Activated CD8-positive, alpha-beta memory T cell treated with anti-CD3 and anti-CD28 coated beads, Interleukin-2, amount 50 U/mL, for 48 hours (primary cell): ENCODE measurements around the gene MIEN1.
"Not testable (repeated sequence)": the region's sequence is repeated elsewhere in the genome, so short reads cannot be mapped to it uniquely, and the experiment has no call there.

Experiments
- DNase-seq: peaks from one replicate; pipeline ENCODE4 v3.0.0-alpha.2; 2020

The MIEN1 gene

DNA sequence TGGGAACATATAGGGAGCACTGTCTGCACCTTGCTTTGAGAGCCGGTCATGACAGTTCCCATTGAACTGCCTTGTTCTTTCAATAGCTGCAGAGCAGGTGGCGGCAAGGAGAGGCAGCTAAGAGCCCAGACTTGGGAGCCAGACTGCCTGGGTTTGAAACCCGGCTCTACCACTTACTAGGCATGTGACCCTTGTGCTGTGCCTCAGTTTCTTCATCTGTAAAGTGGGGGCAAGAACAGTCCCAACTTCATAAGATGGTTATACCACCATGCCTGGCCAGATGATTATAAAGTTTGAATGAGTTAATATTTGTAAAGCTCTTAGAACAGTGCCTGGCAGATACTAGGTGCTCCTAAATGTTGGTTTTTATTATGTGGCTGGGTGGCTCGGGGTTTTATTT is 16.1 kb downstream of the MIEN1 start:
- no peak for DNase-seq

DNA sequence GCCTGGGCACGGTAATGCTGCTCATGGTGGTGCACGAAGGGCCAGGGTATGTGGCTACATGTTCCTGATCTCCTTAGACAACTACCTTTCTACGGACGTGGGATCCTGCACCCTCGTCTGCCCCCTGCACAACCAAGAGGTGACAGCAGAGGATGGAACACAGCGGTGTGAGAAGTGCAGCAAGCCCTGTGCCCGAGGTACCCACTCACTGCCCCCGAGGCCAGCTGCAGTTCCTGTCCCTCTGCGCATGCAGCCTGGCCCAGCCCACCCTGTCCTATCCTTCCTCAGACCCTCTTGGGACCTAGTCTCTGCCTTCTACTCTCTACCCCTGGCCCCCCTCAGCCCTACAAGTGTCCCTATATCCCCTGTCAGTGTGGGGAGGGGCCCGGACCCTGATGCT is 18.5 kb downstream of the MIEN1 start:
- no peak for DNase-seq

DNA sequence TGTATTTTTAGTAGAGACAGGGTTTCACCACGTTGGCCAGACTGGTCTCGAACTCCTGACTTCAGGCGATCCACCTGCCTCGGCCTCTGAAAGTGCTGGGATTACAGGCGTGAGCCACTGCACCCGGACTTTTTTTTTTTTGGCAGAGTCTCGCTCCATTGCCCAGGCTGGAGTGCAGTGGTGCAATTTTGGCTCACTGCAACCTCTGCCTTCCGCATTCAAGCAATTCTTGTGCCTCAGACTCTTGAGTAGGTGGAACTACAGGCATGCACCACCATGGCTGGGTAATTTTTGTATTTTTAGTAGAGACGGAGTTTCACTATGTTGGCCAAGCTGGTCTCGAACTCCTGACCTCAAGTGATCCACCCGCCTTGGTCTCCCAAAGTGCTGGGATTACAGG is 19.3 kb downstream of the MIEN1 start:
- DNase-seq, result not testable (repeated sequence)

DNA sequence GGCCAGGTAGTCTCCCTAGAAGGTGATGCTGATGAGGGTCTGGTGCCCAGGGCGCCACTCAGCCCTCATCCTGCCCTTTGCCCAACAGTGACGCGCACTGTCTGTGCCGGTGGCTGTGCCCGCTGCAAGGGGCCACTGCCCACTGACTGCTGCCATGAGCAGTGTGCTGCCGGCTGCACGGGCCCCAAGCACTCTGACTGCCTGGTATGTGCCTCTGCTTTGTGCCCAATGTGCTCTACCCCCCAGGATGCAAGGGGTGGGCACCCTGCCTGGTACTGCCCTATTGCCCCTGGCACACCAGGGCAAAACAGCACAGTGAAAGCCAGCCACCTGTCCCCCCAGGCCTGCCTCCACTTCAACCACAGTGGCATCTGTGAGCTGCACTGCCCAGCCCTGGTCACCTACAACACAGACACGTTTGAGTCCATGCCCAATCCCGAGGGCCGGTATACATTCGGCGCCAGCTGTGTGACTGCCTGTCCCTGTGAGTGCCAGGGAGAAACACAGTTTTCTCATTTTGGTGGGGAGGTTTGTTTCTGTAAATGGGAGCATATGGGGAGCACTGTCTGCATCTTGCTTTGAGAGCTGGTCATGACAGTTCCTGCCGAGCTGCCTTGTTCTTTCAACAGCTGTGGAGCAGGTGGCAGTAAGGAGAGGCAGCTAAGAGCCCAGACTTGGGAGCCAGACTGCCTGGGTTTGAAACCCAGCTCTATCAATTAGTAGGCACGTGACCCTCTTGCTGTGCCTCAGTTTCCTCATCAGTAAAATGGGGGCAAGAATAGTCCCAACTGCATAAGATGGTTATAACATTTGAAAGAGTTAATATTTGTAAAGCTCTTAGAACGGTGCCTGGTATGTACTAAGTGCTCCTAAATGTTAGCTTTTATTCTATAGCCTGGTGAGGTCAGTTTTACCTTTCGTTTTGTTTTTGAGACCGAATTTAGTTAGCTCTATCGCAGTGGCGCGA is 20.1 kb downstream of the MIEN1 start:
- no peak for DNase-seq

DNA sequence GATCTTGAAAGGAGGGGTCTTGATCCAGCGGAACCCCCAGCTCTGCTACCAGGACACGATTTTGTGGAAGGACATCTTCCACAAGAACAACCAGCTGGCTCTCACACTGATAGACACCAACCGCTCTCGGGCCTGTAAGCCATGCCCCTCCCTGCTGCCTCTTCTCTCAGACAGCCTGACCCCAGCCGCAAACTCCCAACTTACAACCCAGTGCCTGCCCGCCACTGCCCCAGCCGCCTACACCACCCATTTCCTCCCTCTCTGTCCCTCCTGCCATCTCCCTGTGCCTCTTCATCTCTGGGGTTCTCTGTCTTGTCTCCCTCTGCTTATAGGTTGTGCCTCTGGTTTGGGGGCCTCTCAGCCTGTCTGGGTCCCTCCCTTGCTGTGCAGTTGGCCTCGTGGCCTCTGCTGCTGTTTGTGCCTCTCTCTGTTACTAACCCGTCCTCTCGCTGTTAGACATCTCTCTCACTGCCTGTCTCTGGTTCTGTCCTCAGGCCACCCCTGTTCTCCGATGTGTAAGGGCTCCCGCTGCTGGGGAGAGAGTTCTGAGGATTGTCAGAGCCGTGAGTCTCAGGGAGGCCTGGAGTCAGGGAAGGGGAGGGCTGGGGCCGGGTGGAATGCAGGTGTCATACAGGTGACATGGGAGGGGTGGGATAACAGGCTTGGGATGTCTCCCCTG is 20.9 kb downstream of the MIEN1 start:
- no peak for DNase-seq

DNA sequence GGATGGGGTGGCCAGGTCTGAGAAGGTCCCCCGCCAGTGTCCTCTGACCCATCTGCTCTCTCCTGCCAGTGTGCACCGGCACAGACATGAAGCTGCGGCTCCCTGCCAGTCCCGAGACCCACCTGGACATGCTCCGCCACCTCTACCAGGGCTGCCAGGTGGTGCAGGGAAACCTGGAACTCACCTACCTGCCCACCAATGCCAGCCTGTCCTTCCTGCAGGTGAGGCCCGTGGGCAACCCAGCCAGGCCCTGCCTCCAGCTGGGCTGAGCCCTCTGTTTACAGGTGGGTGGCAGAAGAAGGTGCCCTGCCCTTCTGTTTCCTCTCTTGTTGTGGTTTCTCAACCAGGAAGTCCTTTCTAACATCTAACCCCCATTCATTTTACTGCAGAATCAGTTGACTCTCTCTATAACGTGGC is 23.4 kb downstream of the MIEN1 start:
- DNase-seq, result no peak

DNA sequence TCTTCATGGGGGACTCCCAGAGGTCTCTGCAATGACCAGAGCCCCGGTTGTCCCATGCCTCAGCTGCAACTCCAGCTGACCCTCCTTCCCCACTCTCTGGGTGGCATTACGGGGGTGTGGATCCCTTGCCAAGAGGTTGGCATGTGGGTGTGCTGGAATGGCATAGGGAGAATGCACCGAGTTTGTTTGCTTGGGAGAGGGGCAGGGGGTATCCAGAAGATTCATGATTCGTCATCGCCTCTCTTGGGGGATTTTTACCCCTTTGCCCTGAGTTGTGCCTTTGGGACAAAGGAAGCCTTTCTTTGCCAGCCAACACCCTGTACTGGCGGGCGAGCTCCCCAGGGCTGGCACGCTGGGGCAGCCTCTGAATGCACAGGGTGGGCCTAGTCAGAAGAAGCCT is 23.9 kb downstream of the MIEN1 start:
- DNase-seq, result no peak

DNA sequence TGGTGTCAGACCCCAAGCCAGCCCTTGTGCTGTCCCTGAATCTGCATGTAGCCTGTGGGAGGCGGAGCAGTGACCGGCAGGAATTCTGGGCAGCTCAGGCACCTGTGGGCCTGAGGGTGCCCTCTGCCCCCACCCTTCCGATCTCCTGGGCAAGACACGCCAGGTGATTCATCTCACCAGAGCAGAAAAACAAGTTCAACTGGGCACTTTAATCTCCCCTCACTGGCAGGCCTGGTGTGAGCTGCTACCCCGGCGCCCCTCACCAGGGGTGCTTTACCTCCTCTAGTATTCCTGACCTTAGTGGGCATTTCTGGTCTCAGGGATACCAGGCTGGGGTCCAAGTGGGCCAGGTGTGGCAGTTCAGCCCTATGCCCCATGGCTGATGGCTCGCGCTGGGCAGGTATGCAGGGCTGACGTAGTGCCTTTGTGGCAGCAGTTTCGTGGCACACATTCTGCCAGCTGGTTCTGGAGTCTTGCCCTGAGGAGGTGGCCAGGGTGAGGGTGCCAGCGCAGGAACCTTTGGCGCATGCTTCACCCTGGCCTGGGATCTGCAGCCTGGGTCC is 24.5 kb downstream of the MIEN1 start:
- no peak for DNase-seq

DNA sequence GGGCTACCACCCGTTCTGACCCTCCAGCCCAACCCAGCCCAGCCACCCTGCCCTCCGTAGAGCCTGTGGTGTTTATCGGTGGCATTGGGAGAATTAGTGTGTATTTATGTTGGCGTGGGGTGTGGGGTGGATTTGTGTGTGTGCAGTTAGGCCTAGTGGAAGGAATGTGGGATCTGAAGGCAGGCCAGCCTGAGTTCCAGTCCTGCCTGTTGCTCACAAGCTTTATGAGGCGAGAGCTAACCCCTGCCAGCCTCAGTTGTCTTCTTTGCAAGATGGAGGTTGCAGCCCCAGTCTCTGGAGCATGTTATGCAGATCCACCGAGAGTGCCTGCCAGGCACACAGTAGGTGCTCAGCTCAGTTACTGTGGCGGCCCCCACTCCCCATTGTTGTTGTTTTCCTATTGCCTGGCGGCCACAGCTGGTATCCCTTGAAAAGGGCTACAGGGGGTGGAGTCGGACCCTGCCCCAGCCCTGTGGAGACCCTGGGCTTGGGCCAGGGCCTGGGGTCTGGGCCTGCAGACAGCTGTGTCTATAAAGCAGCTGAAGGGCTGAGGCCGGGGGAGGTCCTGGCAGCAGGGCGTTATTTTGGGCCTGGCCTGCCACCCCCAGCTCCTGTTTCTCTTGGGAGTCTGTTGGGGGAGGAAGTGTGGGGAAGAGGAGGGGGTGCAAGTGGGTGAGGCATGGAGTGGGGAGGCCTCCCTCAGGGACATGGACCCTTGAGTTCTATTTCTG is 25.3 kb downstream of the MIEN1 start:
- DNase-seq, result no peak

DNA sequence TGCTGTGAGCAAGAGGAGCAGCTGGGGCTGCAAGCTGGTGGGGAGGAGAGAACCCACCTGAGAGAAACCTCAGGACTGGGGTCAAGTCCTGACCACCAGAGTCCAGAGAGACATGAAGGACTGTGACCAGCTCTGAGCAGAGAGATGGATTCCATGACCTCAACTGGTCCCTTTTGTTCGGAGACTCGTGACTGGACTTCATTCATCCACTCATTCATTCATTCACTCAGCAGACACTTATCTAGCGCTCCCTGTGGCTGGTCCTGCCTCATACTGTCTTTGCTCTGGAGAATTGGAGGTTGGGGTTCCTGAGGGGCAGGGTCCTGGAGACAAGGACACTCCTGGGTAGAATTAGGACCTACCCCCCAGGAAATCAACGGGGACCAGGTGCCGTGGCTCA is 26.4 kb downstream of the MIEN1 start:
- no peak for DNase-seq

DNA sequence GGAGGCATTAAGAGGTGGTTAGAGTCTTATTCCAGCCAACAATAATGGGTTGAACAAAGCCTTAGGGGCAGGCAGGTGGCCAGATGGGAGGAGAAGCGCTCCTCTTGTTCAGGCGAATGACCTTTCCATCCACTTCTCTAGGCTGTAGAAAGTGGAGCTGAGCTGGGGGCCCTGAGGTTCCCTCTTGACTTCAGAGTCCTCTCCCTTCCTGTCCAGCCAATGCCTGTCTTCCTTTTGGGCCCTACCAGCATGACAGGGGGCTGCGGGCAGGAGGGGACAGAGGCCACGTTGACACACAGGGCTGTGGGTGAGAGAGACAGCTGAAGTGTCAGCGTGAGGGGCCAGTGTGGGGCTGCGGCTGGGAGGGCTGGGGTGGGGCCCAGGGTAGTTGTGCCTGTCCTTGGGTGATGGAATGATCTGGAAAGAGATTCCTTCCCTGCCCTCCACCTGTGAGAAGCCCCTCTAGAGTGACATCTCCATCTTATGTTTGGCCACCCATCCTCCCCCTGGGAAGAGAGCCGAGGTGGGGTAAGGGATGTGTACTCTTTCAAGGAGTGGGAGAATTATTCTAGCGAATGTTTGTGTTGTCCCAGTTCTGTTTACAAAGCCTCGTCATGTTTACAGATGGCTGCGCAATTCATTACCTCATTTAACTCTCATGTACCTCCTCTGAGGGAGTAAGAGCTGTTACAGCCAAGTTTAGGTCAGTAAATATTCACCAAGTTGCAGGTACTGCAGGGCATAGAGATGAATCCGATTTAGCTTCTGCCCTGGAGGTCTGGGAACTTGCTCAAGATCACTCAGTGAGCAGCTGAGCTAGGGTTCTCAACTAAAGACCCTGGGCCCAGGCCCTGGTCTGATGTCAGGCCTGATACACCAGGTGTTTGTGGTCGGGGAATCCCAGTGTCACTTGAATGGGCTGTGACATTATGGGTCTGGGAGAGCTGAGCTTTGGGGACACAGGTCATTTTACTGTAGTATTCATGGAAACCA is 27.1 kb downstream of the MIEN1 start:
- no peak for DNase-seq

DNA sequence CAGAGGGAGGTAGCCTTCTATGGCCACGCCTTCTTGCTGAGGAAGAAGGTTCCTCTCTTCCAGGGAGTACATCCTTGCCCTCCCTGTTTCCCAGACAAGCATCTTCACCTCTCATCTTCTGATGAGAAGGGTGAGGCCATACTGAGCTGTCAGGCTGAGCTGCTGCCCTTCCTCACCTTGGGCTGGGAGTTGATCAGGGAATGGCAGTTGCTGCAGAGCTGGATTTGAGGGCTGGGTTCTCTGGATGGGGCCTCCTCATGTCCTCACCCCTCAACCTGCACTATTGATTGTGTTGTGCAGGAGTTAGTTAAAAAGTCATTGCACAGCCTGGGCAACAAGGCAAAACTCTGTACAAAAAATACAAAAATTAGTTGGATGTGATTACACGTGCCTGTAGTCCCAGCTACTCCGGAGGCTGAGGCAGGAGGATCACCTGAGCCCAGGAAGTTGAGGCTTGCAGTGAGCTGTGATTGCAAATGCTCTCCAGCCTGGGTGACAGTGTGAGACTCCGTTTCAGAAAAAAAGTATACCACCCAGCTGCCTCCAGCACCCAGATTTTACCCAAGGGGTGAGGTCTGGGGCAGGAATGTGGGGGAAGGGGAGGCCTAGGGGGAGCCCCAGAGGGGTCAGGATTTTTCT is 28.4 kb downstream of the MIEN1 start:
- DNase-seq, result no peak

DNA sequence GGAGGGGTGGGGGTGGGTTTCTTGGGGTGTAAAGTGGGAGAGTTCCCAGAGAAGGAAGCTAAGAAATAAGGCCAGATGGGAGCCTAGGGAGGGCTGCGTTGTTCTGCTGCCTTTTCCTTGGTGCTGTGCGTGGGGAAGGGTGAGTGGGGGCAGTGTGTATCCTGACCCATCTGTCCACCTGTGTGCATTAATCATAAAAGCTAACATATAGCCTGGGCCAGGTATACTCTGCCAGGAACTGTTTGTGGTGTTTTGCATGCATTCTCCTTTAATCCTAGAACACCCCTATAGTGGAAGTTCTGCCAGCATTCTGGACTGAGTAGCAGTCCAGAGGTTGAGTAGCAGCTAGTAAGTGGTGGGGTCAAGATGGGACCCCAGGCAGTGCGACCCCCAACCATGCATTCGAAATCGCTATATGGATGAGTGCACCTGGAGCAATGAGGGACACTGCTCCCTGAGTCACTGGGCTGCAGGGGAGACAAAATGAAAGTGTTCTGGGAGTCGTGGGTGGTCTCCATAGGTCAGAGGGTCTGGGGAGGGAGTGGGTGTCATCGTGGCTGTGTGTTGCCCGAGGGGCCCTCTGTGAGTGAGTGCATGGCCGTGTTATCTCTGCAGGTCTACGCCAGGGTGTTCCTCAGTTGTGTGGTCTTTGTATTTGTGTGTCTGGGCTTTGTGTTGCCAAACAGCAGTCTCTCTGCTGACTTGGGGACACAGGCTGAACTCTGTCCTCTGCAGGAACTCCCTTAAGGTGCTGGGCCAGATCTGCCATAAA is 29.1 kb downstream of the MIEN1 start:
- DNase-seq, result no peak

DNA sequence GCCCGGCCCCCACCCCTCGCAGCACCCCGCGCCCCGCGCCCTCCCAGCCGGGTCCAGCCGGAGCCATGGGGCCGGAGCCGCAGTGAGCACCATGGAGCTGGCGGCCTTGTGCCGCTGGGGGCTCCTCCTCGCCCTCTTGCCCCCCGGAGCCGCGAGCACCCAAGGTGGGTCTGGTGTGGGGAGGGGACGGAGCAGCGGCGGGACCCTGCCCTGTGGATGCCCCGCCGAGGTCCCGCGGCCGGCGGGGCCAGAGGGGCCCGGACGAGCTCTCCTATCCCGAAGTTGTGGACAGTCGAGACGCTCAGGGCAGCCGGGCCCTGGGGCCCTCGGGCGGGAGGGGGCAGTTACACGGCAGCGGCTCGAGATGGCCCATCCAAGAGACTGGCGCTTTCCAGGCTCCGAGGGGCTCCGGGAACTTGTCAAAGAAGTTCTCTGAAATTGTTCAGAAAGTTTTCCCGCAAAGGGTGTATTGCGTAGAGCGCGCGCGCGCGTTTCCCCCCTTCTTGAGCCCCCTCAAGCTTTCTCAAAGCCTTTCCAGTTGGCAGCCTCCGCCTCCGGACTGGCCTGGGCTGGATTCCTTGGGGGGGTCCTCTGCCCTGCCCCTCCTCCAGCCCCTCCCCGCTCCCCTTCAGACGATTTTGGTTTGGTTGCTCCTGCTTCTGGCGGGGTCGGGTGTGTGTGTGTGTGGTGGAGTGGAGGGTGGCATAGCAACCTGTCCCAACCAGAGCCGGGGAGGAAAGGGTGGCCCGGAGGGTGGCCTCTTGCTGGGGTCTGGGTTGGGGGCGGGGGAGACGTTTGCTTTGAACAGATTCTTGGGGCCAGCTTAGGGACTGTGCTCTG is 30.0 kb downstream of the MIEN1 start:
- no peak for DNase-seq

DNA sequence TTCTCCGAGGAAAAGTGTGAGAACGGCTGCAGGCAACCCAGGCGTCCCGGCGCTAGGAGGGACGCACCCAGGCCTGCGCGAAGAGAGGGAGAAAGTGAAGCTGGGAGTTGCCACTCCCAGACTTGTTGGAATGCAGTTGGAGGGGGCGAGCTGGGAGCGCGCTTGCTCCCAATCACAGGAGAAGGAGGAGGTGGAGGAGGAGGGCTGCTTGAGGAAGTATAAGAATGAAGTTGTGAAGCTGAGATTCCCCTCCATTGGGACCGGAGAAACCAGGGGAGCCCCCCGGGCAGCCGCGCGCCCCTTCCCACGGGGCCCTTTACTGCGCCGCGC is 30.5 kb downstream of the MIEN1 start, which contains the start of gene ERBB2:
ERBB2 (plus strand) TSS at position 247 of the 330 bp plus-strand sequence. CDS start 175 bp downstream, outside the sequence.
- no peak for DNase-seq

DNA sequence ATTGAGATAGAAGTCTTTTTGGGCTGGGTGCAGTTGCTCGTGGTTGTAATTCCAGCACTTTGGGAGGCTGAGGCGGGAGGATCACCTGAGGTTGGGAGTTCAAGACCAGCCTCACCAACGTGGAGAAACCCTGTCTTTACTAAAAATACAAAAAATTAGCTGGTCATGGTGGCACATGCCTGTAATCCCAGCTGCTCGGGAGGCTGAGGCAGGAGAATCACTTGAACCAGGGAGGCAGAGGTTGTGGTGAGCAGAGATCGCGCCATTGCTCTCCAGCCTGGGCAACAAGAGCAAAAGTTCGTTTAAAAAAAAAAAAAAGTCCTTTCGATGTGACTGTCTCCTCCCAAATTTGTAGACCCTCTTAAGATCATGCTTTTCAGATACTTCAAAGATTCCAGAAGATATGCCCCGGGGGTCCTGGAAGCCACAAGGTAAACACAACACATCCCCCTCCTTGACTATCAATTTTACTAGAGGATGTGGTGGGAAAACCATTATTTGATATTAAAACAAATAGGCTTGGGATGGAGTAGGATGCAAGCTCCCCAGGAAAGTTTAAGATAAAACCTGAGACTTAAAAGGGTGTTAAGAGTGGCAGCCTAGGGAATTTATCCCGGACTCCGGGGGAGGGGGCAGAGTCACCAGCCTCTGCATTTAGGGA is 31.0 kb downstream of the MIEN1 start:
- DNase-seq, result not testable (repeated sequence)

DNA sequence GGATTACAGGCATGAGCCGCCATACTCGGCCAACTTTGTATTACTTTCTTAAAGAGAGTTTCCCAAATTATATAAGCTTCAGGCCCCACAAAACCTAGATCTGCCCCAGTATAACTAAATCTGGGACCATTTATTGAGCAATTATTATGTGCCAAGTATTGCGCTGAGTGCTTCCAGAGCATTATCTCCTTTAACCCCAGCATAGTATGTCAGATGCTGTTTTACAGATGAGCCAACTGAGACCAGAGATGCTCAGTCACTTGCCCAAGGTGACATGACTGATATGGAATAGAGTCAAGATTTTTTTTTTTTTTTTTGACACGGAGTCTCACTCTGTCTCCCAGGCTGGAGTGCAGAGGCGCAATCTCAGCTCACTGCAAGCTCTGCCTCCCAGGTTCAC is 32.4 kb downstream of the MIEN1 start:
- no peak for DNase-seq

DNA sequence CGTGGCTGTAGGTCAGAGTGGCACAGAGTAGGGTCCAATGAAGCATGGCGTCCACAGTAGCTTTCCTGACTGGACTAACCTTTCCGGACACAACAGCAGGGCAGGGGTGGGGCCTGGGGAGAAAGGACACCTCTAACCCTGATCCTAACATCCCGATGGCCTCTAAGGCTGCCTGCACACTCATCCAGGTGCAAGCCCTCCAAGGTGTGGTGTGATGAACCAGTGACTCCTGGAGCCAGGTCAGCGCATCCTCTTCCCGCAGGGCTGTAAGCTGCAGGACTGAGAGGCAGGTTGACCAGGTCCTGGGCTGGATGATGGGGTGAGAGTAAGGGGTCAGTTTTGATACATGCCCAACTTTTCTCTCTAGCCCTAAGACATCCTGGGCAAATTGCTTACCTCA is 33.6 kb downstream of the MIEN1 start:
- no peak for DNase-seq

DNA sequence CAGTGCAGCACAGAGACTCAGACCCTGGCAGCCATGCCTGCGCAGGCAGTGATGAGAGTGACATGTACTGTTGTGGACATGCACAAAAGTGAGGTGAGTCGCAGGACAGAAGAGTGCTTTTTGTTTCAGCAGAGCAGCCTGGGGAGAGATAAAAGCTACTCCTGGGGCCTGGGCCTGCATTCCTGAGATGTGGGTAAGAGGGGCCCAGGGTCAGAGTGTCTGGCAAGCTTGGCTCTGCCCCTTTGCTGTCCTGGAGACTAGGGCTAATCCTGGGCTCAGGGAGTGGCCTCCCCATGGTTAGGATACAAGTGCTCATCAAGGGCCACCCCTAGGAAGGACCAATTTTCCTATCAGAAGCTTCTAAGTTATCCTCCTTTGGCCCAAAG is 35.2 kb downstream of the MIEN1 start:
- DNase-seq, result no peak
